Prostate gland (tissue), 2 donors: ENCODE data around the gene BPIFB6. TPM values are rescaled to one million over a fixed set of nuclear protein-coding genes. Genes with fewer than 3 reads are reported as not detected.

Source experiments
- DNase-seq: peaks from one replicate; pipeline ENCODE4 v3.0.0-alpha.2; 2019; ENCODE audit warnings: low spot score
- H3K27ac ChIP-seq, 2 donors: fragments of 200-600 bp; sonication (generic); 2 replicates each; pipeline ENCODE4 v1.5.1; 2017 to 2019
- H3K27me3 ChIP-seq: fragments of 200-600 bp; sonication (generic); replicated peaks from 2 replicates; pipeline ENCODE4 v1.5.1; 2019; ENCODE audit not compliant: insufficient read depth
- H3K36me3 ChIP-seq, 2 donors: fragments of 200-600 bp; sonication (generic); 1 replicate in 1 of 2; 2 replicates in 1 of 2; pipeline versions ENCODE4 v1.5.1 to v1.8.1; 2017 to 2019
- H3K4me1 ChIP-seq: fragments of 200-600 bp; sonication (generic); replicated peaks from 2 replicates; pipeline ENCODE4 v1.5.1; 2019
- H3K4me3 ChIP-seq, 2 donors: fragments of 200-600 bp; sonication (generic); 2 replicates each; pipeline ENCODE4 v1.5.1; 2017 to 2019
- H3K9me3 ChIP-seq: fragments of 200-600 bp; sonication (generic); 2 replicates; pipeline ENCODE4 v1.5.1; 2017
- CTCF ChIP-seq, 4 experiments: fragments of 200-600 bp in 2 of 4; fragments of 450-650 bp in 2 of 4; sonication (generic) in 2 of 4; IDR thresholded peaks; 1 replicate in 3 of 4; 2 replicates in 1 of 4; pipeline ENCODE4 v1.5.1; 2016 to 2019; ENCODE audit warnings: antibody characterized with exemption in 4 of 4, mild to moderate bottlenecking in 2 of 4, moderate library complexity in 2 of 4
- POLR2A ChIP-seq: fragments of 450-650 bp; IDR thresholded peaks from one replicate; pipeline ENCODE4 v1.6.1; 2016; ENCODE audit warnings: antibody characterized with exemption, mild to moderate bottlenecking
- POLR2AphosphoS5 ChIP-seq: sonication (generic); formaldehyde crosslinking; IDR thresholded peaks from one replicate; pipeline ENCODE4 v1.6.1; 2017; ENCODE audit warnings: antibody characterized with exemption
- WGBS: methylation state at CpG from one replicate; pipeline ENCODE4 v1.1.5; 2018; 5-methylcytosine and 5-hydroxymethylcytosine counted together
- intact Hi-C: fragments of 100-400 bp; cut with DNase I; formaldehyde crosslinking; loops from one replicate; pipeline ENCODE4 v1.14.2; 2022
- total RNA-seq, 2 donors: library from RNA; depleted of rRNA; stranded (reverse); fragments of >200 nt; gene quantifications; one replicate each; pipeline ENCODE4 v1.1.0, GENCODE V29; 2016

The BPIFB6 gene
- total RNA-seq, 2 donors from 2014 or later = not detected

GRCh38 chr20:33051333-33051732 is 19.9 kb downstream of the BPIFB6 start:
- Histone ChIP-seq H3K4me3 (no peak overlapping the region), H3K27me3 (no peaks in the 10 kb centered on the region), H3K27ac (no peak overlapping the region), H3K9me3 (no peaks in the 10 kb centered on the region), H3K4me1 (no peaks in the 10 kb centered on the region), H3K36me3 (no peaks in the 10 kb centered on the region)
- no peak for TF ChIP-seq CTCF (IDR thresholded peaks at IDR 0.05)
- no peak for TF ChIP-seq POLR2AphosphoS5
- no peak for TF ChIP-seq POLR2A
- no peak for DNase-seq
- intact Hi-C loops = no loop called here
- WGBS = 59% methylated on average over 4 of the region's 4 CpGs

- H3K36me3 ChIP-seq = no peaks in the 10 kb centered on the region
- 77% methylated on average over 25 of the region's 25 CpGs for WGBS
- no peaks in the 10 kb centered on the region for H3K4me1 ChIP-seq
- no peak within 1 kb of the TSS for H3K27ac ChIP-seq
- intact Hi-C loops = no loop called here
- no peak for DNase-seq
- no peak for TF ChIP-seq CTCF (IDR thresholded peaks at IDR 0.05)
- no peak for TF ChIP-seq POLR2AphosphoS5
- TF ChIP-seq POLR2A = no peak
- H3K4me3 ChIP-seq = no peak within 1 kb of the TSS
- H3K27me3 ChIP-seq = no peaks in the 10 kb centered on the region
- H3K9me3 ChIP-seq = no peaks in the 10 kb centered on the region
Measured at GRCh38 chr20:33053291-33054106, 22.1 kb downstream of the BPIFB6 start, which contains the start of gene BPIFB3. Gene BPIFB3, plus strand, starts transcription at chr20:33053903. Its CDS starts 1,533 bp downstream, at chr20:33055436.

GRCh38 chr20:33054381-33054780 is 22.9 kb downstream of the BPIFB6 start:
- DNase-seq = no peak
- Histone ChIP-seq H3K9me3 (no peaks in the 10 kb centered on the region), H3K36me3 (no peaks in the 10 kb centered on the region), H3K4me3 (no peak overlapping the region), H3K4me1 (no peaks in the 10 kb centered on the region), H3K27me3 (no peaks in the 10 kb centered on the region), H3K27ac (no peak overlapping the region)
- 90% methylated on average over 7 of the region's 7 CpGs for WGBS
- intact Hi-C loops = no loop called here
- no peak for TF ChIP-seq POLR2A
- TF ChIP-seq POLR2AphosphoS5 = no peak
- TF ChIP-seq CTCF (IDR thresholded peaks at IDR 0.05) = no peak

GRCh38 chr20:33054791-33055190 is 23.3 kb downstream of the BPIFB6 start:
- Histone ChIP-seq H3K36me3 (no peaks in the 10 kb centered on the region), H3K27ac (no peak overlapping the region), H3K4me3 (no peak overlapping the region), H3K9me3 (no peaks in the 10 kb centered on the region), H3K27me3 (no peaks in the 10 kb centered on the region), H3K4me1 (no peaks in the 10 kb centered on the region)
- no peak for TF ChIP-seq POLR2AphosphoS5
- TF ChIP-seq CTCF (IDR thresholded peaks at IDR 0.05) = no peak
- no peak for TF ChIP-seq POLR2A
- no peak for DNase-seq
- 77% methylated on average over 2 of the region's 2 CpGs for WGBS
- intact Hi-C loops = no loop called here

GRCh38 chr20:33059136-33059535 is 27.7 kb downstream of the BPIFB6 start:
- no peaks in the 10 kb centered on the region for H3K4me1 ChIP-seq
- no peaks in the 10 kb centered on the region for H3K27me3 ChIP-seq
- no peak for DNase-seq

More at GRCh38 chr20:33059136-33059535, 27.7 kb downstream of the BPIFB6 start:
- no peak for TF ChIP-seq POLR2AphosphoS5
- no peak for TF ChIP-seq POLR2A
- no peak for TF ChIP-seq CTCF (IDR thresholded peaks at IDR 0.05)
- intact Hi-C loops = no loop called here
- Histone ChIP-seq H3K36me3 (no peaks in the 10 kb centered on the region), H3K9me3 (no peaks in the 10 kb centered on the region), H3K4me3 (no peak overlapping the region), H3K27ac (no peak overlapping the region)
- 79% methylated on average over 7 of the region's 7 CpGs for WGBS
